Caco-2 (cell line): Measurements from ENCODE around the gene CRNKL1. TPM values are rescaled to one million over a fixed set of nuclear protein-coding genes. Genes with fewer than 3 reads are reported as not detected.

Experiments used
- BruUV-seq: library from RNA; stranded (reverse); fragments of 400-500 nt; replicated peaks from 2 replicates; lab custom pipeline; 2021; lab: Mats Ljungman, UMichigan
- CTCF ChIA-PET: fragments of 300-600 bp; sonication (Branson Sonifier 250); formaldehyde crosslinking; loops from one replicate; lab custom pipeline; 2022; ENCODE audit warnings: antibody characterized with exemption; lab: Charles Lee
- POLR2A ChIA-PET: fragments of 300-600 bp; sonication (Branson Sonifier 250); formaldehyde crosslinking; loops from one replicate; lab custom pipeline; 2022; ENCODE audit warnings: antibody characterized with exemption; lab: Charles Lee
- DNase-seq, 2 experiments: peaks; one replicate each; pipeline versions ENCODE4 v3.0.0 to v3.0.0-alpha.2; 2020 to 2022
- H3K27me3 ChIP-seq: replicated peaks from 2 replicates; pipeline ENCODE4 v1.6.0; 2011; ENCODE audit warnings: low read length; ENCODE audit not compliant: control insufficient read depth, insufficient read depth
- H3K36me3 ChIP-seq: 2 replicates; pipeline ENCODE4 v1.5.1; 2011; ENCODE audit warnings: low read length; ENCODE audit not compliant: control insufficient read depth, insufficient read depth
- H3K4me1 ChIP-seq: fragments of 250-450 bp; sonication (Bioruptor Pico); 2 replicates; pipeline ENCODE4 v1.5.1; 2020; ENCODE audit warnings: mild to moderate bottlenecking
- H3K4me3 ChIP-seq: 2 replicates; pipeline ENCODE4 v1.5.1; 2011; ENCODE audit warnings: low read depth, mild to moderate bottlenecking, control low read depth, low read length
- H3K9me3 ChIP-seq: fragments of 250-450 bp; sonication (Bioruptor Pico); 2 replicates; pipeline ENCODE4 v1.5.1; 2020; ENCODE audit warnings: mild to moderate bottlenecking, moderate library complexity
- H3K27ac Mint-ChIP-seq: one replicate; pipeline ENCODE4 v1.8.0; 2022; ENCODE audit warnings: mixed read lengths; ENCODE audit not compliant: unreplicated experiment
- H3K27me3 Mint-ChIP-seq: one replicate; pipeline ENCODE4 v1.8.0; 2022; ENCODE audit warnings: mixed read lengths; ENCODE audit not compliant: insufficient read depth, unreplicated experiment
- H3K36me3 Mint-ChIP-seq: one replicate; pipeline ENCODE4 v1.8.0; 2022; ENCODE audit warnings: mild to moderate bottlenecking, mixed read lengths; ENCODE audit not compliant: insufficient read depth, unreplicated experiment
- H3K4me1 Mint-ChIP-seq: one replicate; pipeline ENCODE4 v1.8.0; 2022; ENCODE audit warnings: low read depth, mixed read lengths; ENCODE audit not compliant: unreplicated experiment
- H3K4me3 Mint-ChIP-seq: one replicate; pipeline ENCODE4 v1.8.0; 2022; ENCODE audit warnings: mild to moderate bottlenecking, moderate library complexity, mixed read lengths; ENCODE audit not compliant: unreplicated experiment
- H3K9me3 Mint-ChIP-seq: one replicate; pipeline ENCODE4 v1.8.0; 2022; ENCODE audit warnings: mixed read lengths; ENCODE audit not compliant: unreplicated experiment
- intact Hi-C: fragments of 100-400 bp; cut with micrococcal nuclease; formaldehyde crosslinking; loops from one replicate; pipeline ENCODE4 v1.10.0; 2022; ENCODE audit not compliant: unreplicated experiment
- total RNA-seq: library from RNA; stranded (reverse); gene quantifications from 2 replicates; pipeline ENCODE4 v1.2.3, GENCODE V29; 2022
- TF ChIP-seq, protein P1 (sequence below), 2 experiments: fragments of 200-600 bp in 1 of 2; IDR thresholded peaks; 1 replicate in 1 of 2; 2 replicates in 1 of 2; pipeline versions ENCODE4 v1.5.1 to v1.8.0; 2011 to 2022; ENCODE audit warnings: antibody characterized with exemption in 1 of 2, control low read depth in 1 of 2, inconsistent platforms in 1 of 2, low read depth in 1 of 2, low read length in 1 of 2, mild to moderate bottlenecking in 1 of 2, moderate library complexity in 1 of 2; ENCODE audit not compliant: insufficient read depth in 1 of 2, severe bottlenecking in 1 of 2, unreplicated experiment in 1 of 2

The CRNKL1 gene
- total RNA-seq, 1 experiment from 2014 or later, result 27.0 TPM

GRCh38 chr20:20020908-20021307 lies 31.4 kb downstream of the CRNKL1 start:
- Mint-ChIP-seq H3K36me3 (peaks cover 46% of the 10 kb centered on the region), H3K9me3 (no peaks in the 10 kb centered on the region), H3K4me1 (peaks cover 16% of the 10 kb centered on the region), H3K27ac (no peak overlapping the region), H3K4me3 (no peak overlapping the region), H3K27me3 (no peaks in the 10 kb centered on the region)
- intact Hi-C loops, result no loop called here
- H3K9me3 ChIP-seq, result no peaks in the 10 kb centered on the region
- no peak for DNase-seq
- peaks cover 5% of the 10 kb centered on the region for H3K4me1 ChIP-seq
- H3K36me3 ChIP-seq, result no peaks in the 10 kb centered on the region
- ChIA-PET POLR2A (interaction anchor here (0.6 kb wide), 1 partner anchor 96 kb away, joined by 3 read pairs; no protein-coding TSS in a partner anchor), CTCF (no interaction called here)
- BruUV-seq, result no TSS peak
- TF ChIP-seq, protein P1, sequence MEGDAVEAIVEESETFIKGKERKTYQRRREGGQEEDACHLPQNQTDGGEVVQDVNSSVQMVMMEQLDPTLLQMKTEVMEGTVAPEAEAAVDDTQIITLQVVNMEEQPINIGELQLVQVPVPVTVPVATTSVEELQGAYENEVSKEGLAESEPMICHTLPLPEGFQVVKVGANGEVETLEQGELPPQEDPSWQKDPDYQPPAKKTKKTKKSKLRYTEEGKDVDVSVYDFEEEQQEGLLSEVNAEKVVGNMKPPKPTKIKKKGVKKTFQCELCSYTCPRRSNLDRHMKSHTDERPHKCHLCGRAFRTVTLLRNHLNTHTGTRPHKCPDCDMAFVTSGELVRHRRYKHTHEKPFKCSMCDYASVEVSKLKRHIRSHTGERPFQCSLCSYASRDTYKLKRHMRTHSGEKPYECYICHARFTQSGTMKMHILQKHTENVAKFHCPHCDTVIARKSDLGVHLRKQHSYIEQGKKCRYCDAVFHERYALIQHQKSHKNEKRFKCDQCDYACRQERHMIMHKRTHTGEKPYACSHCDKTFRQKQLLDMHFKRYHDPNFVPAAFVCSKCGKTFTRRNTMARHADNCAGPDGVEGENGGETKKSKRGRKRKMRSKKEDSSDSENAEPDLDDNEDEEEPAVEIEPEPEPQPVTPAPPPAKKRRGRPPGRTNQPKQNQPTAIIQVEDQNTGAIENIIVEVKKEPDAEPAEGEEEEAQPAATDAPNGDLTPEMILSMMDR (IDR thresholded peaks at IDR 0.05; ENCODE audit: insufficient read depth in 1 of 2, low read depth in 1 of 2, low read length in 1 of 2, severe bottlenecking in 1 of 2, unreplicated experiment in 1 of 2), result no peak
- no peak overlapping the region for H3K4me3 ChIP-seq
- H3K27me3 ChIP-seq, result no peaks in the 10 kb centered on the region

GRCh38 chr20:20019123-20019522 lies 33.1 kb downstream of the CRNKL1 start:
- Histone ChIP-seq H3K4me1 (peaks cover 21% of the 10 kb centered on the region), H3K4me3 (no peak overlapping the region), H3K9me3 (no peaks in the 10 kb centered on the region), H3K27me3 (no peaks in the 10 kb centered on the region), H3K36me3 (no peaks in the 10 kb centered on the region)
- ChIA-PET POLR2A (no interaction called here), CTCF (no interaction called here)
- H3K27ac Mint-ChIP-seq, result no peak overlapping the region
- H3K9me3 Mint-ChIP-seq, result no peaks in the 10 kb centered on the region
- DNase-seq, result no peak
- no peaks in the 10 kb centered on the region for H3K27me3 Mint-ChIP-seq
- TF ChIP-seq, protein P1 (IDR thresholded peaks at IDR 0.05; ENCODE audit: insufficient read depth in 1 of 2, low read depth in 1 of 2, low read length in 1 of 2, severe bottlenecking in 1 of 2, unreplicated experiment in 1 of 2), result no peak
- no TSS peak for BruUV-seq
- intact Hi-C loops, result loop anchor here (5.0 kb wide), 1 partner anchor 232 kb away; no protein-coding TSS in a partner anchor
- H3K36me3 Mint-ChIP-seq, result peaks cover 43% of the 10 kb centered on the region
- peaks cover 7% of the 10 kb centered on the region for H3K4me1 Mint-ChIP-seq
- H3K4me3 Mint-ChIP-seq, result peak overlapping the region; percentile 90

GRCh38 chr20:20018366-20018765 lies 33.9 kb downstream of the CRNKL1 start:
- Mint-ChIP-seq H3K9me3 (no peaks in the 10 kb centered on the region), H3K27me3 (no peaks in the 10 kb centered on the region), H3K4me3 (peak overlapping the region; percentile 90), H3K4me1 (peaks cover 7% of the 10 kb centered on the region), H3K36me3 (peaks cover 39% of the 10 kb centered on the region), H3K27ac (peak overlapping the region; percentile 0)
- peak overlapping the region; percentile 83 for H3K4me3 ChIP-seq
- TF ChIP-seq, protein P1 (IDR thresholded peaks at IDR 0.05; ENCODE audit: insufficient read depth in 1 of 2, low read depth in 1 of 2, low read length in 1 of 2, severe bottlenecking in 1 of 2, unreplicated experiment in 1 of 2), result no peak
- H3K36me3 ChIP-seq, result no peaks in the 10 kb centered on the region
- no peak for DNase-seq
- BruUV-seq, result TSS peak; percentile 69
- ChIA-PET POLR2A (no interaction called here), CTCF (interaction anchor here (0.6 to 3.1 kb wide), 2 partner anchors 34 to 254 kb away, joined by 4 to 17 read pairs; partner anchors contain the start of genes CFAP61 and CRNKL1)
- peaks cover 21% of the 10 kb centered on the region for H3K4me1 ChIP-seq
- no peaks in the 10 kb centered on the region for H3K9me3 ChIP-seq
- intact Hi-C loops, result loop anchor here (5.0 kb wide), 1 partner anchor 231 kb away; no protein-coding TSS in a partner anchor
- H3K27me3 ChIP-seq, result no peaks in the 10 kb centered on the region
